HAP-1 (cell line): ENCODE data around the gene PRR33.
"Not testable (repeated sequence)": the region's sequence is repeated elsewhere in the genome, so short reads cannot be mapped to it uniquely, and the experiment has no call there.

ENCODE experiments used
- DNase-seq, 2 experiments: peaks; one replicate each; pipeline ENCODE4 v3.0.0-alpha.2; 2016 to 2020; ENCODE audit warnings: low spot score in 2 of 2
- H3K27me3 ChIP-seq: fragments of 250-450 bp; sonication (Bioruptor Pico); 2 replicates; pipeline ENCODE4 v1.5.1; 2020; ENCODE audit warnings: low read depth, mild to moderate bottlenecking, moderate library complexity
- H3K36me3 ChIP-seq: fragments of 250-450 bp; sonication (Bioruptor Pico); replicated peaks from 2 replicates; pipeline ENCODE4 v1.5.1; 2020; ENCODE audit warnings: mild to moderate bottlenecking
- H3K4me1 ChIP-seq: fragments of 250-450 bp; sonication (Bioruptor Pico); 2 replicates; pipeline ENCODE4 v1.5.1; 2020; ENCODE audit warnings: mild to moderate bottlenecking
- H3K4me3 ChIP-seq: fragments of 250-450 bp; sonication (Bioruptor Pico); 2 replicates; pipeline ENCODE4 v1.5.1; 2020; ENCODE audit warnings: mild to moderate bottlenecking, moderate library complexity
- H3K9me3 ChIP-seq: fragments of 250-450 bp; sonication (Bioruptor Pico); 2 replicates; pipeline ENCODE4 v1.5.1; 2020; ENCODE audit warnings: mild to moderate bottlenecking, moderate library complexity
- in situ Hi-C: fragments of 300-500 bp; cut with MboI; formaldehyde crosslinking; loops from 3 replicates; pipeline ENCODE4 v1.14.3; 2020; ENCODE audit warnings: low sequenced_read_pairs, inconsistent platforms, mixed read lengths

The PRR33 gene

DNA sequence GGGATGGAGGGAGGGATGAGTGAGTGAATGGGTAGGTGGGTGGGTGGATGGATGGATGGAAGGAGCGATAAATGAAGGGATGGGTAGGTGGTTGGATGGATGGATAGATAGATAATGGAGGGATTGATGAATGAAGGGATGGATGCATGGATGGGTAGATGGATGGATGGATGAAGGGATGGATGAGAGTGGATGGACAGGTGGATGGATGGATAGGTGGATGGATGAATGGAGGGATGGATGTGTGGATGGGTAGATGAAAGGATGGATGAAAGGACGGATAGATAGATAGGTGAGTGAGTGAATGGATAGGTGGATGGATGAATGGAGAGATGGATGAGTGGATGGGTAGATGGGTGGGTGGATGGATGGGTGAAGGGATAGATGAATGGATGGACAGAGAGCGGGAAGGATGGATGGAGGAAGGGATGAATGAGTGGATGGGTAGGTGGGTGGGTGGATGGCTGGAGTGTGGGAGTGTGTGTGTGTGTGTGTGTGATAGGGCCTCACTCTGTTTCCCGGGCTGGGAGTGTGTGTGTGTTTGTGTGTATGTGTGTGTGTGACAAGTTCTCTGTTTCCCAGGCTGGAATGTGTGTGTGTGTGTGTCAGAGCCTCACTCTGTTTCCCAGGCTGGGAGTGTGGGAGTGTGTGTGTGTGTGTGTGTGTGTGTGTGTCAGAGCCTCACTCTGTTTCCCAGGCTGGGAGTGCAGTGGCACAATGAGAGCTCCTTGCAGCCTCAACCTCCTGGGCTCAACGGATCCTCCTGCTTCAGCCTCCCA is 2.1 kb upstream of the PRR33 start:
- no peak for DNase-seq
- H3K27me3 ChIP-seq = peaks cover 8% of the 10 kb centered on the region
- H3K9me3 ChIP-seq = no peaks in the 10 kb centered on the region
- in situ Hi-C loops = no loop called here
- H3K4me1 ChIP-seq = no peaks in the 10 kb centered on the region
- no peak overlapping the region for H3K4me3 ChIP-seq
- no peaks in the 10 kb centered on the region for H3K36me3 ChIP-seq

DNA sequence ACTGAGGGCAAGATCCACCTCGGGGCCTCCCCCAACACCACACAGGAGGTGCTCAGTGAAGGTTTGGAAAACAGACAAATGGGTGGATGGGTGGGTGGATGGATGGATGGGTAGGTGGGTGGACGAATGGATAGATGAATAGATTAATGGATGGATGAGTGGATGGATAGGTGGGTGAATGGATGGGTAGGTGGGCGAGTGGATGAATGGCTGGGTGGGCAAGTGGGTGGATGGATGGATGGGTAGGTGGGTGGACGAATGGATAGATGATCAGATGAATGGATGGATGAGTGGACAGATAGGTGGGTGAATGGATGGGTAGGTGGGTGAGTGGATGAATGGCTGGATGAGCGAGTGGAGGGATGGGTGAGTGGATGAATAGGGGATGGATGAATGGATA is 863 bp upstream of the PRR33 start:
- in situ Hi-C loops = no loop called here
- DNase-seq = no peak
- no peaks in the 10 kb centered on the region for H3K9me3 ChIP-seq
- no peaks in the 10 kb centered on the region for H3K4me1 ChIP-seq
- no peak overlapping the region for H3K4me3 ChIP-seq
- no peaks in the 10 kb centered on the region for H3K36me3 ChIP-seq
- peaks cover 14% of the 10 kb centered on the region for H3K27me3 ChIP-seq

DNA sequence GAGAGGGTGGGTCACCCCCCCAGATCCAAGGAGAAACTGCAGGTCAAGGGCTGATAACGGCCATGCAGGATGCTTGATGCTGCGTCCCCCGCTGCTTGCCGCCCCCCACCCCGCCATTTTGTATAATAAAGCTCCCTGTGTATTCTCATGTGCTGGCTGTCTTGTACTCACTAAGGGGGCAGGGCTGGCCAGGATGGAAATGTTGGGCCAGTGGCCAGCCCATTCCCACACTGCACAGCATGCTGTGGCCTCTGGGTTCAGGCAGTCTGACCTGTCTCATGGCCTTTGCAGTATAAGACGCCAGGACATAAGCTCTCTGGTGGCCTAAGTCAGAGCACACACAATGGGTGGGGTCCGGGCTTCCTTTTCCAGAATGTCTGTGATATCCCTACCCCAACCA is 421 bp upstream of the PRR33 start:
- H3K36me3 ChIP-seq = no peaks in the 10 kb centered on the region
- DNase-seq = no peak
- no peak overlapping the region for H3K4me3 ChIP-seq
- H3K9me3 ChIP-seq = no peaks in the 10 kb centered on the region
- no peaks in the 10 kb centered on the region for H3K4me1 ChIP-seq
- in situ Hi-C loops = no loop called here
- H3K27me3 ChIP-seq = peaks cover 16% of the 10 kb centered on the region

DNA sequence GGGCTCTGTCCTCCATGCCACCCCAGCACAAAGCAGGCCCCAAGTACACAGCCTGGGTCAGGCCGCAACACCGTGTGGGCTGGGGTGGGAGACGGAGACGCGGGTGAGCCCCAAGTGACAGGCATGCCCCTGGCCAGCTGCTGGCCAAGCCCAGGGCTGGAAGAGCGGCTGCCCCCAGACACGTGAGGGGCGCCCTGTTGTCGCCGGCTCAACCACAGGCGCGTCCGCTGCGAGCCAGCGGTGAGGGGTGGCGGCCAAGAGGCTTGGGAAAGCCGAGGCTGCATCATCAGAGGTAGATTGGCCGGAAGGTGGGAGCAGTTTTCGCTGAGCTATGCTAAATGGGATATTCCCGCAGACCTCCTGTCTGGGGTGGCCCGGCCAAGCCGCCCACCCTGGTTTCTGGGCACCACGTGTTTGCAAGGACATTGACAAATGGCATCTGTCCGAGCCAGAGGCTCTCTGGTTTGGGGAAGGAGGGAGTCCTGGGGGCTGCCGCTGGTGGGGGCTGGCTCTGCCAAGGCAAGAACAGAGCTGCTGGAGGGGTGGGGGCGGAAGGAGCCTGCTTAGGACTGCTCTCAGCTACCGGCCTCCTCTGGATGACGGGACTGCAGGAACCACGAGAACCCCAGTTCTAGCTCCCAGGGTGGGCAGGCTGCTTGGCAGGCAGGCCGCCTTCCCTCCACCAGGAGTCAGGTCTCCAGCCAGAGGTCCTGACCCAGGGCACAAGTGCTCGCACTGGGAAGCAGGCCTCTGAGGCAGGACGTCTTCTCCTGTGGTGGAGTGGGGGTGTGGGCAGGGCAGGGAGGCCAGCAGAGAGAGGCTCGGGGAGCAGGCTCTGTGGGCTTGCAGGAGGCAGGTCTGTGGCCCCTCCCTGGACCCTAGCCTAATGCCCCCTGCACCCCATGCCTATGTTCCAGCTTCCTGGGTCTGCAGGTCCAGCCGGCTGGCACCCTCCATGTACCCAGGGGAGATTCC is 552 bp downstream of the PRR33 start:
- Histone ChIP-seq H3K4me1 (no peaks in the 10 kb centered on the region), H3K36me3 (no peaks in the 10 kb centered on the region), H3K9me3 (no peaks in the 10 kb centered on the region), H3K27me3 (peaks cover 13% of the 10 kb centered on the region), H3K4me3 (no peak overlapping the region)
- DNase-seq = no peak
- in situ Hi-C loops = no loop called here

DNA sequence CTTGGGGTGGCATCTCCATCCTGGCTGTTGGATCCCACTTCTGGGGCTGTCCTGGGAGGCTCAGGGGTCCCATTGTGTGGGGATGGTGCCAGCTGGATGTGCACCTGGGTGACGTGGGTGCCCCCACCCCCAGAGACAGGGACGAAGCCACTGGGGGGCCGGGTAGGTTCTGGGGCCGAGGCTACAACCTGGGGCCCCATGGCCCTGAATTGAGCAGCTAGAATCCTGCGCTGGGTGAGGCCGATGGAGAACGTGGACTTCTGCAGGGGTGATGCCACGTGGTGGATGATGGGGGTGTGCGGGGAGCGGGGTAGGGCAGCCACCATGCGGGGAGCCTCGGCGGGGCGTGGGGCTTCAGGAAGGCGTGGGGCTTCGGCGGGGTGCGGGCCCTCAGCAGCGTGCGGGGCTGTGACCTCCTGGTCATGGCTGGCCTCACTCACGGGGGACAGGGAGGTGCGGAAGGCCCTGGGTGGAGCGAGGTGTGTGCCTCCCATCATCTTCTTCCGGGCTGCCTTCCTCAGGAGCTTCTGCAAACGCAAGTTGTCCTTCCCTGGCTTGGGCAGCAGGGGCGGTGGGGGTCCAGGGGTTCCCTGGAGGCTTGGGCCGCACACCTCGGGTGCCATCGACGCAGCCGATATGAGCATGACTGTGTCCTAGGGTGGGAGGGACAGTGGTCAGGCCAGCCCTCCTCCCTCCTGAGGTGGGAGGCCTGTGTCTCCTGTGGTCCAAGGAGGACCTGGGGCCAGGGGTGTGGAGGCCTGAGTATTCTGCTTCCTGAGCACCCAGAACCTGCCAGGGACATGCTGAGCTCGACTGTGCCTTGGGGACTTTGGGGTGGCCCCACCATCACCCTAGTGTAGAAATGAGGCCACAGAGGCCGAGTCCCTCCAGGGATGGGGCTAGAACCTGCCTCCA is 1.5 kb downstream of the PRR33 start:
- Histone ChIP-seq H3K4me3 (no peak overlapping the region), H3K9me3 (no peaks in the 10 kb centered on the region), H3K36me3 (no peaks in the 10 kb centered on the region), H3K4me1 (no peaks in the 10 kb centered on the region), H3K27me3 (peaks cover 17% of the 10 kb centered on the region)
- in situ Hi-C loops = no loop called here
- DNase-seq = no peak

DNA sequence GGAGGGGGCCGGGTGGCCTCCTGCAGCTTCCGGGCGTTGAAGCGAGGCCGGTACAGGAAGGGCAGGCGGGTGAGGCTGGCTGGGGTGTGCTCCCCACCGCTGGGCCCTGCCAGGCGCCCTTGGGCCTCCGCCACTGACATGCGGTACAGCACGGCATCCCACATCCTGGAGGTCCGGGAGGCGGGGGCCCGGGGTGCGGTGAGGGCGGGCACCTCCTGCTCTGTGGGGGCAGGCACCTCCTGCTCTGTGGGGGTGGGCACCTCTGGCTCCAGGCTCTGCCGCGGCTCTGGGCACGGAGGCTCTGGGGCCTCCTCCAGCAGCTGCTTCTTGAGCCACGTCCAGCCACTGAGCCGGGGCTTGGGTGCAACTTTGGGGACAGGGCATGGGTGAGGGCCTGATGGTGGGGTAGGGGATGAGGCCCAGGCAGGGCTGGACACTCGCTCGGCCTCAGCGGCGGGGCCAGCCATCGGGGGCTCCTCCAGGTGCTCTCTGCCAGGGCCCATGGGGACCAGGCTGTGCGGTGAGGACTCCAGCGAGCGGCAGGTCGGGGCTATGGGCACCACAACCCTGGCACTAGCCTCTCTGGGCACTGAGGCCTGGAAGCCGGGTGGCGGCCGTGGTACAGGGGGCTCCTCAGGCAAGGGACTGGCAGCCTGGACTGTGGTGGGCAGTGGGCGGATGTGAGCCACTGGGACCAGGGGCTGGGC is 2.3 kb downstream of the PRR33 start:
- peaks cover 17% of the 10 kb centered on the region for H3K27me3 ChIP-seq
- no peak for DNase-seq
- no peak overlapping the region for H3K4me3 ChIP-seq
- in situ Hi-C loops = no loop called here
- no peaks in the 10 kb centered on the region for H3K4me1 ChIP-seq
- H3K9me3 ChIP-seq = no peaks in the 10 kb centered on the region
- H3K36me3 ChIP-seq = no peaks in the 10 kb centered on the region

DNA sequence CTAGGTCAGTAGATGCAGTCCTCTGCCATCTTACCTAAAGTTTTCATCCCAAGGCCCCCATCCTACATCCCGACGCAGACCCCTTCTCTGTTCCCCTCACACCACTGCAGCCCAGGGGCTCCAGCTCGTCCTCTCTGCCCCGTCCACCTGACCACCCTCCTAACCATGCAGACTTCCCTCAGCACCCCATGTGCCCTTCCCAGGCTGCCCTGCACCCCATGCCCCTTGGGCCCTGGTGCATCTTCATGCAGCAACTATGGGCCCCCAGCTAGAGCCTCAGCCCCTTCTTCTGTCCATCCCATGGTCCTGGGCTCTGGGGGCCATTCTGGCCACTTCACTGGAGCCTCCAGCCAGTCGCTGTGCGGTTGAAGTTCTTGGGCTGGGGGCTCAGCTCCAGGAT is 2.9 kb downstream of the PRR33 start:
- no peak overlapping the region for H3K4me3 ChIP-seq
- H3K36me3 ChIP-seq = no peaks in the 10 kb centered on the region
- DNase-seq = no peak
- in situ Hi-C loops = no loop called here
- peaks cover 17% of the 10 kb centered on the region for H3K27me3 ChIP-seq
- no peaks in the 10 kb centered on the region for H3K9me3 ChIP-seq
- H3K4me1 ChIP-seq = no peaks in the 10 kb centered on the region

DNA sequence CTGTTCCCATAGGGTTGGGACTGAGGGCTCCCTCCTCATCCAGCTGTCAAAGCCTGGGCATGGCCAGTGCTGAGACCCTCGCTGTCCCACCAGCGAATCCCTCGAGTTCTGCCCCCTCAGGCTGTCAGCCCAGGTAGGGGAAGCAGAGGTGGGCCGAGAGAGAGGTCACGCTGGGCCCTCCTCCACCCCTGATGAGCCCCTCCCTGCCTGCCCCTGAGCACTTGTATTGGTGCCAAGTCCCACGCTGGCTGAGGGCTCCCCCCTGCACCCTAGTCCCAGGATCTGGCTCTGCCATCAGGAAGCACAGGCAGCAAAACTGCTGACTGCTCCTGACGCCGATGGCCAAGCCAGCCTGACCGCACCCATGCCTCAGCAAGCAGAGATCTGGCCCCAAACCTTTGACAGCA is 3.3 kb downstream of the PRR33 start:
- Histone ChIP-seq H3K4me3 (no peak overlapping the region), H3K4me1 (no peaks in the 10 kb centered on the region), H3K9me3 (no peaks in the 10 kb centered on the region), H3K36me3 (no peaks in the 10 kb centered on the region), H3K27me3 (peaks cover 17% of the 10 kb centered on the region)
- no peak for DNase-seq
- in situ Hi-C loops = no loop called here

DNA sequence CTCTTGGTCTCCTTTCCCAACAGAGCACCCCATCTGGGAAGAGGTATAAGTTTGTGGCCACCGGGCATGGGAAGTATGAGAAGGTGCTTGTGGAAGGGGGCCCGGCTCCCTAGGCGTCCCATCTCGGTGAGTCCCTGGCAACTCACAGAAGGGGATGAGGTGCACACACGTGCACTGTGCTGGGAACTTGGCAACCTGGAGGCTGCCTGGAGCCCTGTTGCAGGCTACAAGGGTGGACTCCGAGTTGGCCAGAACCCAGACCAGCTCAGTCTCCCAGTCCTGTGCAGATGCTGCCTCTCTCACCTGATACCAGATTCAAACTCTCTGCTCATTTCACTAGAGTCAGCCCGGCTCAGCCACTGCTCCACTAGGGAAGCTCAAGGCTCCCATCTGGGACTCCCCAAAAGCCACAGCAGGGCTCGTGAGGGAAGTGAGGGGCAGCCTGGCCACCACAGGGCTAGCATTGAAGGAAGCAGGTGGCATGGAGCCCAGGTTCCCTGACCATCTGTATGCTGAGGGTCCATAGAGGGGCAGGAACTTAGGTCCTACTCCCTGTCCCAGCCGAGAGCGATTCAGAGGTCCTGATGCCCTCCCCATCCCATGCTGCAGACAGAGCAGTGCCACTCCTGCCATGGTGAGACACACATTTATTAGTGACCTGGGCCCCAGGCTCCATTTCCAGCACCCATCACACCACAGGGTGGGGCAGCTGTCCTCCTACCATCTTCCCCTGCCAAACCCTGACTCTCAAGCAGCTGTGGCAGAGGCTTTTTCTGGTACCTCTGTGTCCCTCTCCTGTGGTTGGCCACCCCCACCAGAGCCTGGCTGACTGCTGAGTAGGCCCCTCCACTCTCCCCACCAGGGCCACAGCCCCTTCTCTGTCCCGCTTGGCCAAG is 4.0 kb downstream of the PRR33 start:
- DNase-seq = no peak
- in situ Hi-C loops = no loop called here
- no peaks in the 10 kb centered on the region for H3K9me3 ChIP-seq
- H3K4me1 ChIP-seq = no peaks in the 10 kb centered on the region
- H3K27me3 ChIP-seq = peaks cover 17% of the 10 kb centered on the region
- H3K36me3 ChIP-seq = no peaks in the 10 kb centered on the region
- no peak overlapping the region for H3K4me3 ChIP-seq

DNA sequence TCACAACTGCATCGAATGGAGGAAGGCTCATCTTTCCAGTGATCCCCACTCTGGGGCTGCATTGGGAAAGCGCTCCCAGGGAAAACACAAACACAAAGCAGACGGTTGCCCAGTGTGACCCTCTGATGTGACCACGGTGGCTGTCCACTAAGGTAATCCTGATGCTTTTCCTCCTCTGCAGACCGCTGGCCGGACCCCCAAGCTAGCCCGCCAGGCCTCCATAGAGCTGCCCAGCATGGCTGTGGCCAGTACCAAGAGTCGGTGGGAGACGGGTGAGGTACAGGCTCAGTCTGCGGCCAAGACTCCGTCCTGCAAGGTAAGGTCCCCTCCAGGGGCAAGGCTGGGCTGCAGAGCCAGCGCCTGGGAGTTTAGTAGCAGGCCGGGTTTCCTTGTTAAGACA is 5.1 kb downstream of the PRR33 start:
- H3K27me3 ChIP-seq = peaks cover 17% of the 10 kb centered on the region
- H3K4me3 ChIP-seq, in situ Hi-C loops, DNase-seq, H3K4me1 ChIP-seq, H3K9me3 ChIP-seq, H3K36me3 ChIP-seq: not testable (repeated sequence)

DNA sequence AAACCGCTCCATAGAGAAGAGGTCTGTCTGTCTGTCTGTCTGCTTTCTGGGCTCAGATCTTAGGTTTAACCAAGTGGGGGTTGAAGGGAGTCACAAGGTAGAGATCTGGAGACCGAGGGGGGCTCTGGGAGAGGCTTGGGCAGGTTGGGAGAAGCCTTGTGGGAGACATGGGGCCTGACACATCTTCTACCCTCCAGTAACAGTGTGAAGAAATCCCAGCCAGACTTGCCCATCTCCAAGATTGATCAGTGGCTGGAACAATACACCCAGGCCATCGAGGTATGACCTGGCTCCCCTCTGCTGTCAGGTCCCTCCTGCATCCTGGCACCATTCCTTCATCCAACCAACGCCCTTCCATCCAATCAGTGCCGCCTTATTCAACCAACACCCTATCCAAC is 7.4 kb downstream of the PRR33 start:
- H3K9me3 ChIP-seq = no peaks in the 10 kb centered on the region
- no peaks in the 10 kb centered on the region for H3K4me1 ChIP-seq
- DNase-seq = no peak
- H3K36me3 ChIP-seq = no peaks in the 10 kb centered on the region
- H3K27me3 ChIP-seq = peaks cover 17% of the 10 kb centered on the region
- in situ Hi-C loops = loop anchor here (5.0 kb wide), 1 partner anchor 33 kb away; the partner anchor contains the start of gene TNNT3
- H3K4me3 ChIP-seq = no peak overlapping the region
